Kidney epithelial cell (primary cell): ENCODE data around the gene PPFIBP2. TPM values are rescaled to one million over a fixed set of nuclear protein-coding genes. Genes with fewer than 3 reads are reported as not detected.

ENCODE experiments used
- DNase-seq: peaks from one replicate; pipeline ENCODE4 v3.0.0-alpha.2; 2010; ENCODE audit warnings: low read depth
- H3K27me3 ChIP-seq: 2 replicates; pipeline ENCODE4 v1.6.0; 2011; ENCODE audit warnings: low read length; ENCODE audit not compliant: control insufficient read depth, insufficient read depth
- H3K36me3 ChIP-seq: 2 replicates; pipeline ENCODE4 v1.5.1; 2011; ENCODE audit warnings: low read length; ENCODE audit not compliant: control insufficient read depth, insufficient read depth
- H3K4me3 ChIP-seq: 2 replicates; pipeline ENCODE4 v1.5.1; 2011; ENCODE audit warnings: low read depth, mild to moderate bottlenecking, control low read depth, low read length
- CTCF ChIP-seq: IDR thresholded peaks from 2 replicates; pipeline ENCODE4 v1.5.1; 2011; ENCODE audit warnings: mild to moderate bottlenecking, moderate library complexity, low read length, control low read depth, inconsistent platforms; ENCODE audit not compliant: insufficient read depth, poor library complexity, severe bottlenecking
- total RNA-seq: library from RNA; depleted of rRNA; stranded (reverse); fragments of >200 nt; gene quantifications from 2 replicates; pipeline ENCODE4 v1.2.3, GENCODE V29; 2015

PPFIBP2 gene
- total RNA-seq = 6.0 and 7.5 TPM in 2 replicates

GRCh38 chr11:7513234-7514098 lies at the start of gene PPFIBP2:
Gene PPFIBP2, plus strand, starts transcription at chr11:7513999. Its CDS starts 35,477 bp downstream, at chr11:7549476.
- Histone ChIP-seq H3K27me3 (peaks cover 11% of the 10 kb centered on the region), H3K36me3 (no peaks in the 10 kb centered on the region), H3K4me3 (peak within 1 kb of the TSS; percentile 78)
- no peak for DNase-seq
- TF ChIP-seq CTCF = peak; percentile 82

- no peak for TF ChIP-seq CTCF
- no peak overlapping the region for H3K4me3 ChIP-seq
- DNase-seq = no peak
- no peaks in the 10 kb centered on the region for H3K27me3 ChIP-seq
- no peaks in the 10 kb centered on the region for H3K36me3 ChIP-seq
These were observed 46.1 kb upstream of the PPFIBP2 start for GRCh38 chr11:7467652-7468051.

GRCh38 chr11:7469351-7469865 lies 44.4 kb upstream of the PPFIBP2 start:
- H3K4me3 ChIP-seq = no peak overlapping the region
- no peak for DNase-seq
- H3K36me3 ChIP-seq = no peaks in the 10 kb centered on the region
- H3K27me3 ChIP-seq = no peaks in the 10 kb centered on the region
- no peak for TF ChIP-seq CTCF

GRCh38 chr11:7471071-7471470 lies 42.7 kb upstream of the PPFIBP2 start:
- no peaks in the 10 kb centered on the region for H3K36me3 ChIP-seq
- no peak for TF ChIP-seq CTCF
- H3K27me3 ChIP-seq = no peaks in the 10 kb centered on the region
- no peak for DNase-seq
- no peak overlapping the region for H3K4me3 ChIP-seq

- no peak for DNase-seq
- Histone ChIP-seq H3K27me3 (no peaks in the 10 kb centered on the region), H3K4me3 (no peak overlapping the region), H3K36me3 (no peaks in the 10 kb centered on the region)
- TF ChIP-seq CTCF = no peak
These were observed 40.1 kb upstream of the PPFIBP2 start for GRCh38 chr11:7473717-7474116.
